PC-9 (cell line): ENCODE data around the gene EDN2. TPM values are rescaled to one million over a fixed set of nuclear protein-coding genes. Genes with fewer than 3 reads are reported as not detected.
A peak's percentile ranks its signal among the peaks of the same experiment; 100 is the strongest.

Experiments
- BruUV-seq: library from RNA; stranded (reverse); fragments of 400-500 nt; replicated peaks from 2 replicates; lab custom pipeline; 2021; lab: Mats Ljungman, UMichigan
- CTCF ChIA-PET: fragments of 300-600 bp; sonication (Branson Sonifier 250); formaldehyde crosslinking; loops from one replicate; lab custom pipeline; 2022; ENCODE audit warnings: antibody characterized with exemption; lab: Charles Lee
- POLR2A ChIA-PET: fragments of 300-600 bp; sonication (Branson Sonifier 250); formaldehyde crosslinking; loops from one replicate; lab custom pipeline; 2022; ENCODE audit warnings: antibody characterized with exemption; ENCODE audit not compliant: unreplicated experiment; lab: Charles Lee
- DNase-seq, 2 experiments: peaks; one replicate each; pipeline versions ENCODE4 v3.0.0 to v3.0.0-alpha.2; 2015 to 2022; ENCODE audit warnings: mixed read lengths in 1 of 2
- H2AFZ ChIP-seq: fragments of 200-600 bp; sonication (generic); 2 replicates; pipeline ENCODE4 v1.8.1; 2017; ENCODE audit warnings: antibody characterized with exemption
- H3F3A ChIP-seq: fragments of 200-600 bp; sonication (generic); 2 replicates; pipeline ENCODE4 v1.8.1; 2017; ENCODE audit warnings: antibody characterized with exemption, mild to moderate bottlenecking, low read depth; ENCODE audit not compliant: insufficient read depth
- H3K27ac ChIP-seq: fragments of 200-600 bp; sonication (generic); 2 replicates; pipeline ENCODE4 v1.6.1; 2016; ENCODE audit warnings: mixed run types
- H3K27me3 ChIP-seq: fragments of 200-600 bp; sonication (generic); 2 replicates; pipeline ENCODE4 v1.6.1; 2016; ENCODE audit warnings: low read depth, mixed run types; ENCODE audit not compliant: insufficient read depth
- H3K36me3 ChIP-seq: fragments of 200-600 bp; sonication (generic); 2 replicates; pipeline ENCODE4 v1.6.1; 2016; ENCODE audit warnings: low read depth, mixed run types
- H3K4me1 ChIP-seq: fragments of 200-600 bp; sonication (generic); replicated peaks from 2 replicates; pipeline ENCODE4 v1.6.1; 2016; ENCODE audit warnings: mixed run types; ENCODE audit not compliant: insufficient read depth
- H3K4me2 ChIP-seq: fragments of 200-600 bp; sonication (generic); 2 replicates; pipeline ENCODE4 v1.6.1; 2017; ENCODE audit warnings: mixed run types
- H3K4me3 ChIP-seq: fragments of 200-600 bp; sonication (generic); 2 replicates; pipeline ENCODE4 v1.6.1; 2016; ENCODE audit warnings: mixed run types
- H3K79me2 ChIP-seq: fragments of 200-600 bp; sonication (generic); 2 replicates; pipeline ENCODE4 v1.6.1; 2017; ENCODE audit warnings: low read depth, mixed run types
- H3K9me2 ChIP-seq: fragments of 200-600 bp; sonication (generic); 2 replicates; pipeline ENCODE4 v1.8.1; 2017; ENCODE audit warnings: mild to moderate bottlenecking; ENCODE audit not compliant: insufficient read depth
- H3K9me3 ChIP-seq: fragments of 200-600 bp; sonication (generic); 2 replicates; pipeline ENCODE4 v1.8.1; 2016; ENCODE audit warnings: low read depth; ENCODE audit not compliant: insufficient read depth
- H4K20me1 ChIP-seq: fragments of 200-600 bp; sonication (generic); 2 replicates; pipeline ENCODE4 v1.8.1; 2017; ENCODE audit not compliant: insufficient read depth
- EZH2 ChIP-seq: fragments of 200-600 bp; sonication (generic); IDR thresholded peaks from 2 replicates; pipeline ENCODE4 v1.8.0; 2017; ENCODE audit warnings: antibody characterized with exemption, low read depth
- intact Hi-C: fragments of 100-400 bp; cut with micrococcal nuclease; formaldehyde crosslinking; loops from one replicate; pipeline ENCODE4 v1.10.0; 2022; ENCODE audit not compliant: unreplicated experiment
- total RNA-seq: library from RNA; stranded (reverse); gene quantifications from 2 replicates; pipeline ENCODE4 v1.2.3, GENCODE V29; 2021
- TF ChIP-seq, protein P1 (sequence below): fragments of 200-600 bp; sonication (generic); conservative IDR thresholded peaks from 2 replicates; pipeline ENCODE4 v1.6.1; 2017; ENCODE audit warnings: mixed run types, antibody characterized with exemption, mild to moderate bottlenecking, moderate library complexity

EDN2 gene
- total RNA-seq, 1 experiment from 2014 or later = 0.48 TPM

DNA sequence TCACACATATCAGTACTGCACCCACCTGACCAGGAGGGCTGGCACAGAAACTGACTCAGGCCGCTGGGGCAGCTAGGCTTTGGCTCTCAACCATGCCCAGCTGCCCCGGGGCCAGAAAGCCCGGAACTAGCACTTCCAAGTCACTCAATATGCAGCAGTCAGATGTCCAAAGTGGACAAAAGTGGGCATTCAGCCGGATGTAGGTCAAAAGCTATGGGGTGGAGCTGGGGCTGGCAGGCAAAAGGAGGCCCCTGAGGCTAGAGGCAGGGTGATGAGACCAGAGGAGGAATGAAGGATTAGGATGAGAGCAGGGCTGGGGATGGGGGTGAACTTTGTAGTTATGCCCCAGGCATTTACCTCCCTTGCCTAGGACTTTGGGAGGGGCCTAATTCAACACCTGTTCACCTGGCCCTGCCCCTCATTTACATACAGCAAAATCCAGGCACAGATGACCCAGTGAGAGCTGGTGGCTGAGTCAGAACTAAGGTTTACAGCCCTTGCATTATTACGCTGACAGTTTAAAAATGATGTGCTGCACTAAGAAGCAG is 30.7 kb upstream of the EDN2 start:
- Histone ChIP-seq H3K4me1 (peaks cover 42% of the 10 kb centered on the region), H3K9me3 (no peaks in the 10 kb centered on the region), H3K27ac (peak overlapping the region; percentile 96), H3K27me3 (no peaks in the 10 kb centered on the region), H3K79me2 (no peaks in the 10 kb centered on the region), H3K36me3 (no peaks in the 10 kb centered on the region), H3K9me2 (no peaks in the 10 kb centered on the region), H4K20me1 (0 out of 2 replicates have a peak, but pooled peaks cover 3% of the 10 kb centered on the region), H2AFZ (no peak overlapping the region), H3F3A (peaks cover 33% of the 10 kb centered on the region), H3K4me2 (peak overlapping the region; percentile 90), H3K4me3 (peak overlapping the region; percentile 49; the same call in 1 of the 2 replicates)
- no peak for TF ChIP-seq EZH2
- TF ChIP-seq, protein P1, sequence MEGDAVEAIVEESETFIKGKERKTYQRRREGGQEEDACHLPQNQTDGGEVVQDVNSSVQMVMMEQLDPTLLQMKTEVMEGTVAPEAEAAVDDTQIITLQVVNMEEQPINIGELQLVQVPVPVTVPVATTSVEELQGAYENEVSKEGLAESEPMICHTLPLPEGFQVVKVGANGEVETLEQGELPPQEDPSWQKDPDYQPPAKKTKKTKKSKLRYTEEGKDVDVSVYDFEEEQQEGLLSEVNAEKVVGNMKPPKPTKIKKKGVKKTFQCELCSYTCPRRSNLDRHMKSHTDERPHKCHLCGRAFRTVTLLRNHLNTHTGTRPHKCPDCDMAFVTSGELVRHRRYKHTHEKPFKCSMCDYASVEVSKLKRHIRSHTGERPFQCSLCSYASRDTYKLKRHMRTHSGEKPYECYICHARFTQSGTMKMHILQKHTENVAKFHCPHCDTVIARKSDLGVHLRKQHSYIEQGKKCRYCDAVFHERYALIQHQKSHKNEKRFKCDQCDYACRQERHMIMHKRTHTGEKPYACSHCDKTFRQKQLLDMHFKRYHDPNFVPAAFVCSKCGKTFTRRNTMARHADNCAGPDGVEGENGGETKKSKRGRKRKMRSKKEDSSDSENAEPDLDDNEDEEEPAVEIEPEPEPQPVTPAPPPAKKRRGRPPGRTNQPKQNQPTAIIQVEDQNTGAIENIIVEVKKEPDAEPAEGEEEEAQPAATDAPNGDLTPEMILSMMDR = no peak
- POLR2A ChIA-PET = interaction anchor here (0.5 to 1.5 kb wide), 12 partner anchors 13 to 662 kb away, joined by 3 to 10 read pairs (median 5); partner anchors contain the start of genes CTPS1 and EDN2
- CTCF ChIA-PET = interaction anchor here (0.8 to 4.2 kb wide), 13 partner anchors 16 to 942 kb away, joined by 3 to 17 read pairs (median 5); partner anchors contain the start of gene EDN2
- BruUV-seq = no TSS peak
- intact Hi-C loops = loop anchor here (1.0 to 10.0 kb wide), 11 partner anchors 15 to 387 kb away; partner anchors contain the start of gene EDN2
- DNase-seq = peak; percentile 98 to 99

GRCh38 chr1:41514381-41514780 is 29.9 kb upstream of the EDN2 start:
- TF ChIP-seq EZH2 = no peak
- TF ChIP-seq, protein P1 = no peak
- H3K9me2 ChIP-seq = no peaks in the 10 kb centered on the region
- H3K4me1 ChIP-seq = peaks cover 42% of the 10 kb centered on the region
- no peaks in the 10 kb centered on the region for H3K9me3 ChIP-seq
- no peak overlapping the region for H2AFZ ChIP-seq
- CTCF ChIA-PET = interaction anchor here (0.6 to 4.2 kb wide), 10 partner anchors 15 to 811 kb away, joined by 3 to 17 read pairs (median 6); partner anchors contain the start of gene EDN2
- no peaks in the 10 kb centered on the region for H3K36me3 ChIP-seq
- POLR2A ChIA-PET = interaction anchor here (0.6 to 1.5 kb wide), 6 partner anchors 12 to 1834 kb away, joined by 3 to 7 read pairs (median 4); partner anchors contain the start of gene EDN2
- peak overlapping the region; percentile 71 for H3K4me2 ChIP-seq
- H3K79me2 ChIP-seq = no peaks in the 10 kb centered on the region
- peak overlapping the region; percentile 96 for H3K27ac ChIP-seq
- no peak overlapping the region for H3K4me3 ChIP-seq
- no peaks in the 10 kb centered on the region for H3K27me3 ChIP-seq
- H4K20me1 ChIP-seq = peaks cover 3% of the 10 kb centered on the region; the same call in 1 of the 2 replicates
- peak; percentile 92 to 96 for DNase-seq
- BruUV-seq = no TSS peak
- peaks cover 33% of the 10 kb centered on the region for H3F3A ChIP-seq
- intact Hi-C loops = loop anchor here (1.0 to 10.0 kb wide), 3 partner anchors 10 to 192 kb away; no protein-coding TSS in a partner anchor

- intact Hi-C loops = loop anchor here (10.0 kb wide), 1 partner anchor 159 kb away; no protein-coding TSS in a partner anchor
- POLR2A ChIA-PET = interaction anchor here (0.9 kb wide), 1 partner anchor 29 kb away, joined by 7 read pairs; the partner anchor contains the start of gene EDN2
Observed at GRCh38 chr1:41513383-41513735, 28.9 kb upstream of the EDN2 start.

More at GRCh38 chr1:41513383-41513735, 28.9 kb upstream of the EDN2 start:
- no peaks in the 10 kb centered on the region for H3K79me2 ChIP-seq
- H3F3A ChIP-seq = peaks cover 40% of the 10 kb centered on the region
- H3K9me3 ChIP-seq = no peaks in the 10 kb centered on the region
- peaks cover 42% of the 10 kb centered on the region for H3K4me1 ChIP-seq
- no TSS peak for BruUV-seq
- H3K27me3 ChIP-seq = no peaks in the 10 kb centered on the region
- H3K36me3 ChIP-seq = no peaks in the 10 kb centered on the region
- H2AFZ ChIP-seq = no peak overlapping the region
- DNase-seq = no peak
- H3K4me2 ChIP-seq = peak overlapping the region; percentile 71
- no peaks in the 10 kb centered on the region for H3K9me2 ChIP-seq
- H4K20me1 ChIP-seq = peaks cover 3% of the 10 kb centered on the region; the same call in 1 of the 2 replicates
- TF ChIP-seq, protein P1 = peak; percentile 54
- TF ChIP-seq EZH2 = no peak
- H3K4me3 ChIP-seq = no peak overlapping the region
- peak overlapping the region; percentile 96 for H3K27ac ChIP-seq
- CTCF ChIA-PET = interaction anchor here (0.6 to 4.2 kb wide), 3 partner anchors 14 to 21 kb away, joined by 3 to 17 read pairs (median 9); no protein-coding TSS in a partner anchor
